Lower lobe of right lung (tissue), 2 donors: ENCODE data around the gene FAM118B. TPM values are rescaled to one million over a fixed set of nuclear protein-coding genes. Genes with fewer than 3 reads are reported as not detected.

Experiments used
- ATAC-seq, 2 donors: fragments of 200-7000 bp; cut with Tn5 transposase; one replicate each; pipeline ENCODE4 v1.9.1; 2020 to 2022; ENCODE audit warnings: mild to moderate bottlenecking in 2 of 2, moderate library complexity in 2 of 2
- DNase-seq: peaks from one replicate; pipeline ENCODE4 v3.0.0-alpha.2; 2020
- H3K27ac ChIP-seq: fragments of 200-600 bp; one replicate; pipeline ENCODE4 v1.8.0; 2022
- H3K27me3 ChIP-seq: fragments of 200-600 bp; one replicate; pipeline ENCODE4 v1.8.0; 2022; ENCODE audit warnings: low read depth
- H3K36me3 ChIP-seq: fragments of 200-600 bp; one replicate; pipeline ENCODE4 v1.8.0; 2022; ENCODE audit warnings: mild to moderate bottlenecking
- H3K4me1 ChIP-seq: fragments of 200-600 bp; one replicate; pipeline ENCODE4 v1.8.0; 2022
- H3K4me3 ChIP-seq: fragments of 200-600 bp; one replicate; pipeline ENCODE4 v1.8.0; 2022; ENCODE audit warnings: mild to moderate bottlenecking
- H3K9me3 ChIP-seq: fragments of 200-600 bp; one replicate; pipeline ENCODE4 v1.8.0; 2022
- CTCF ChIP-seq: fragments of 200-600 bp; IDR thresholded peaks from one replicate; pipeline ENCODE4 v1.8.0; 2022; ENCODE audit warnings: antibody characterized with exemption, mild to moderate bottlenecking
- intact Hi-C: fragments of 100-400 bp; cut with DNase I; formaldehyde crosslinking; loops from one replicate; pipeline ENCODE4 v1.11.0; 2022
- total RNA-seq: library from RNA; stranded (reverse); fragmentation: NEBNext Ultra II Directional; extraction: Animal tissue kit (Norgen Biotek cat#: 25700); gene quantifications from one replicate; pipeline ENCODE4 v1.2.1, GENCODE V29; 2021
- donor health status: DM: no; HTN: yes; CAD: no; lungs with severe emphysema.

The FAM118B gene
- total RNA-seq, 1 donor from 2014 or later, result 35.2 TPM

- TF ChIP-seq CTCF, result no peak
- DNase-seq (no peak), ATAC-seq (no peak)
- intact Hi-C loops, result no loop called here
- Histone ChIP-seq H3K27me3 (no peaks in the 10 kb centered on the region), H3K9me3 (no peaks in the 10 kb centered on the region), H3K36me3 (peaks cover 50% of the 10 kb centered on the region), H3K4me1 (peaks cover 25% of the 10 kb centered on the region), H3K4me3 (no peak overlapping the region), H3K27ac (no peak overlapping the region)
Observed at GRCh38 chr11:126277322-126277721, 65.7 kb downstream of the FAM118B start.

DNA sequence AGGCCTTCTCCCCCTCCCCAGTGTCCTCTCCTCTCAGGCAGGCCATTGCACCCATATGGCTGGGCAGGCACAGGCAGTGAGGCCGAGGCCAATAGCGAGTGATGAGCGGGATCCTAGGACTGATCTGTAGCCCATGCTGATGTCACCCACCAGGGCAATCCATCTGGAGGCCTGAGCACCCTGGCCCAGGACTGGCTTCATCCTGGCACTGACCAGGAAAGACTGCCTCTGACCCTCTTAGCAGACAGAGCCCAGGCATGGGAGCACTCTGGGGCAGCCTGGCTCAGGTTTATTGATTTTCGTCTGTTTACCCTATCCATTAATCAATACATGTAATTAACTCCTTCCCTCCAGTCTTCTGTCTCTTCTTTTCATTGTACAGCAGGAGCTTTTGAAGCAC is 66.2 kb downstream of the FAM118B start:
- Histone ChIP-seq H3K4me1 (peaks cover 28% of the 10 kb centered on the region), H3K27ac (no peak overlapping the region), H3K4me3 (no peak overlapping the region), H3K27me3 (no peaks in the 10 kb centered on the region), H3K9me3 (no peaks in the 10 kb centered on the region), H3K36me3 (peaks cover 50% of the 10 kb centered on the region)
- TF ChIP-seq CTCF, result no peak
- DNase-seq, result no peak
- intact Hi-C loops, result no loop called here
- no peak for ATAC-seq

DNA sequence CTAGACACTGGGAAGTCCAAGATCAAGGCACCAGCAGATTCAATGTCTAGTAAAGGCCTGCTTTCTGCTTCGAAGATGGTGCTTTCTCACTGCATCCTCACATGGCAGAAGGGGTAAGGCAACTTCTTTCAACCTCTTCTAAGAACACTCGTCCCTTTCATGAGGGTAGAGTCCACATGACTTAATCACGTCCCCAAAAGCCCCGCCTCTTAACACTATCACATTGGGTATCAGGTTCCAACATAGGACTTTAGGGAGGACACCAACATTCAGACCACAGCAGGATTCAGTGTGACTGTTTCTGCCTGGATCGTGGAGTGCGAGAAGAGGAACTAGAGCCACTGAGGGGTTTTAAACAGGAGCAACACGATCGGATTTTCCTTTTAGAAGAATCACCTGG is 67.6 kb downstream of the FAM118B start:
- DNase-seq (no peak), ATAC-seq (no peak)
- Histone ChIP-seq H3K9me3 (no peaks in the 10 kb centered on the region), H3K27ac (no peak overlapping the region), H3K36me3 (peaks cover 40% of the 10 kb centered on the region), H3K4me3 (no peak overlapping the region), H3K27me3 (no peaks in the 10 kb centered on the region), H3K4me1 (peaks cover 35% of the 10 kb centered on the region)
- intact Hi-C loops, result no loop called here
- no peak for TF ChIP-seq CTCF

GRCh38 chr11:126280595-126280994 is 69.0 kb downstream of the FAM118B start:
- DNase-seq, result no peak
- intact Hi-C loops, result no loop called here
- H3K27ac ChIP-seq, result peak overlapping the region; percentile 5
- TF ChIP-seq CTCF, result no peak
- H3K9me3 ChIP-seq, result no peaks in the 10 kb centered on the region
- H3K36me3 ChIP-seq, result peaks cover 26% of the 10 kb centered on the region
- ATAC-seq, result peak in 1 of 2 donors; percentile 14
- H3K4me3 ChIP-seq, result no peak overlapping the region
- H3K4me1 ChIP-seq, result peaks cover 48% of the 10 kb centered on the region
- H3K27me3 ChIP-seq, result no peaks in the 10 kb centered on the region

GRCh38 chr11:126281245-126281644 is 69.7 kb downstream of the FAM118B start:
- Histone ChIP-seq H3K9me3 (no peaks in the 10 kb centered on the region), H3K4me1 (peaks cover 48% of the 10 kb centered on the region), H3K27ac (peak overlapping the region; percentile 5), H3K4me3 (no peak overlapping the region), H3K27me3 (no peaks in the 10 kb centered on the region), H3K36me3 (peaks cover 20% of the 10 kb centered on the region)
- intact Hi-C loops, result no loop called here
- TF ChIP-seq CTCF, result no peak
- DNase-seq (peak; percentile 70), ATAC-seq (peak; percentile 66 to 74)
